ENCODE results near the gene MGAT5.

MGAT5 gene

GRCh38 chr2:134386310-134386709, 132.4 kb downstream of the MGAT5 start:
- in situ Hi-C loops (cut with MboI; ENCODE audit: low sequenced_read_pairs), result no loop called here

GRCh38 chr2:134389381-134389780, 135.5 kb downstream of the MGAT5 start:
- in situ Hi-C loops (cut with MboI; ENCODE audit: low sequenced_read_pairs), result no loop called here

GRCh38 chr2:134391751-134392160, 137.9 kb downstream of the MGAT5 start:
- in situ Hi-C loops (cut with MboI; ENCODE audit: low sequenced_read_pairs), result no loop called here

- in situ Hi-C loops (cut with MboI; ENCODE audit: low sequenced_read_pairs), result no loop called here
Measured at GRCh38 chr2:134392442-134393074, 138.7 kb downstream of the MGAT5 start.

- in situ Hi-C loops (cut with MboI; ENCODE audit: low sequenced_read_pairs), result no loop called here
Measured at GRCh38 chr2:134393075-134393461, 139.2 kb downstream of the MGAT5 start.

- in situ Hi-C loops (cut with MboI; ENCODE audit: low sequenced_read_pairs), result no loop called here
Measured at GRCh38 chr2:134395779-134396178, 141.9 kb downstream of the MGAT5 start.

GRCh38 chr2:134396493-134396892, 142.6 kb downstream of the MGAT5 start:
- in situ Hi-C loops (cut with MboI; ENCODE audit: low sequenced_read_pairs), result no loop called here

GRCh38 chr2:134397146-134397896, 143.4 kb downstream of the MGAT5 start:
- in situ Hi-C loops (cut with MboI; ENCODE audit: low sequenced_read_pairs), result no loop called here

- in situ Hi-C loops (cut with MboI; ENCODE audit: low sequenced_read_pairs), result no loop called here
Measured at GRCh38 chr2:134398300-134398699, 144.4 kb downstream of the MGAT5 start.

GRCh38 chr2:134399096-134399495, 145.2 kb downstream of the MGAT5 start:
- in situ Hi-C loops (cut with MboI; ENCODE audit: low sequenced_read_pairs), result no loop called here

GRCh38 chr2:134401081-134401497, 147.2 kb downstream of the MGAT5 start:
- in situ Hi-C loops (cut with MboI; ENCODE audit: low sequenced_read_pairs), result loop anchor here (25.0 kb wide), 2 partner anchors 164 to 289 kb away; no protein-coding TSS in a partner anchor

- in situ Hi-C loops (cut with MboI; ENCODE audit: low sequenced_read_pairs), result loop anchor here (25.0 kb wide), 2 partner anchors 164 to 289 kb away; no protein-coding TSS in a partner anchor
Measured at GRCh38 chr2:134401789-134402188, 147.9 kb downstream of the MGAT5 start.

- in situ Hi-C loops (cut with MboI; ENCODE audit: low sequenced_read_pairs), result loop anchor here (25.0 kb wide), 2 partner anchors 165 to 290 kb away; no protein-coding TSS in a partner anchor
Measured at GRCh38 chr2:134402410-134402809, 148.5 kb downstream of the MGAT5 start.

GRCh38 chr2:134405611-134406081, 151.8 kb downstream of the MGAT5 start:
- in situ Hi-C loops (cut with MboI; ENCODE audit: low sequenced_read_pairs), result loop anchor here (25.0 kb wide), 2 partner anchors 168 to 293 kb away; no protein-coding TSS in a partner anchor

GRCh38 chr2:134406311-134406710, 152.4 kb downstream of the MGAT5 start:
- in situ Hi-C loops (cut with MboI; ENCODE audit: low sequenced_read_pairs), result loop anchor here (25.0 kb wide), 2 partner anchors 169 to 294 kb away; no protein-coding TSS in a partner anchor

- in situ Hi-C loops (cut with MboI; ENCODE audit: low sequenced_read_pairs), result loop anchor here (25.0 kb wide), 2 partner anchors 169 to 294 kb away; no protein-coding TSS in a partner anchor
Measured at GRCh38 chr2:134406736-134407135, 152.9 kb downstream of the MGAT5 start.

- in situ Hi-C loops (cut with MboI; ENCODE audit: low sequenced_read_pairs), result loop anchor here (25.0 kb wide), 2 partner anchors 170 to 295 kb away; no protein-coding TSS in a partner anchor
Measured at GRCh38 chr2:134407154-134407890, 153.4 kb downstream of the MGAT5 start.

- in situ Hi-C loops (cut with MboI; ENCODE audit: low sequenced_read_pairs), result loop anchor here (25.0 kb wide), 2 partner anchors 171 to 296 kb away; no protein-coding TSS in a partner anchor
Measured at GRCh38 chr2:134408386-134408785, 154.5 kb downstream of the MGAT5 start.

GRCh38 chr2:134408791-134409190, 154.9 kb downstream of the MGAT5 start:
- in situ Hi-C loops (cut with MboI; ENCODE audit: low sequenced_read_pairs), result loop anchor here (25.0 kb wide), 2 partner anchors 171 to 296 kb away; no protein-coding TSS in a partner anchor

GRCh38 chr2:134410006-134410405, 156.1 kb downstream of the MGAT5 start:
- in situ Hi-C loops (cut with MboI; ENCODE audit: low sequenced_read_pairs), result loop anchor here (25.0 kb wide), 2 partner anchors 173 to 298 kb away; no protein-coding TSS in a partner anchor

GRCh38 chr2:134410831-134411231, 157.0 kb downstream of the MGAT5 start:
- in situ Hi-C loops (cut with MboI; ENCODE audit: low sequenced_read_pairs), result loop anchor here (25.0 kb wide), 2 partner anchors 174 to 299 kb away; no protein-coding TSS in a partner anchor

Measured in HL-60/S4 treated with retinoic acid at 250 ng/mL for 4 days and 3 days (cell line).